ENCODE results near the gene TMCO4.

GRCh38 chr1:19809044-19809750 lies 9.5 kb upstream of the TMCO4 start:
- no peak for TF ChIP-seq EZH2 (IDR thresholded peaks at IDR 0.05; ENCODE audit: borderline replicate concordance, low read depth, low read length, severe bottlenecking)
- no peak for TF ChIP-seq CTCF (IDR thresholded peaks at IDR 0.05; ENCODE audit: extremely low read depth in 1 of 2, insufficient read depth in 1 of 2, low read depth in 1 of 2, low read length in 2 of 2)
- TF ChIP-seq POLR2AphosphoS5 (IDR thresholded peaks at IDR 0.05; ENCODE audit: insufficient read depth, low read depth, low read length), result no peak
- no peak for TF ChIP-seq POLR2A (IDR thresholded peaks at IDR 0.05; ENCODE audit: low read depth, low read length)
- TF ChIP-seq MYC (IDR thresholded peaks at IDR 0.05; ENCODE audit: low read depth, low read length), result no peak
- no peak for TF ChIP-seq MAX (IDR thresholded peaks at IDR 0.05; ENCODE audit: insufficient read depth, insufficient read length)
- no peak for TF ChIP-seq FOS (IDR thresholded peaks at IDR 0.05; ENCODE audit: borderline replicate concordance, insufficient read depth, low read length)
- TF ChIP-seq JUN (IDR thresholded peaks at IDR 0.05; ENCODE audit: borderline replicate concordance, insufficient read depth, insufficient read length, low read depth), result no peak
